KOPT-K1 (cell line): Measurements from ENCODE around the gene GPR22.

ENCODE experiments used
- H3K27ac ChIP-seq: fragments of 200-600 bp; sonication (generic); 2 replicates; pipeline ENCODE4 v1.5.1; 2016; ENCODE audit warnings: antibody characterized with exemption, mild to moderate bottlenecking, low read depth, low read length; ENCODE audit not compliant: poor library complexity, severe bottlenecking
- H3K36me3 ChIP-seq: fragments of 200-600 bp; sonication (generic); 2 replicates; pipeline ENCODE4 v1.5.1; 2017; ENCODE audit warnings: antibody characterized with exemption, mild to moderate bottlenecking, low read length, moderate library complexity; ENCODE audit not compliant: insufficient read depth
- H3K9me3 ChIP-seq: fragments of 200-600 bp; sonication (generic); 2 replicates; pipeline ENCODE4 v1.5.1; 2017; ENCODE audit warnings: antibody characterized with exemption, low read length, mild to moderate bottlenecking; ENCODE audit not compliant: insufficient read depth, poor library complexity, severe bottlenecking

The GPR22 gene

GRCh38 chr7:107464666-107465226, 5.1 kb upstream of the GPR22 start:
- Histone ChIP-seq H3K27ac (no peak overlapping the region), H3K9me3 (no peaks in the 10 kb centered on the region), H3K36me3 (no peaks in the 10 kb centered on the region)

GRCh38 chr7:107467972-107468371, 1.9 kb upstream of the GPR22 start:
- H3K27ac ChIP-seq: no peak overlapping the region
- no peaks in the 10 kb centered on the region for H3K36me3 ChIP-seq
- H3K9me3 ChIP-seq: no peaks in the 10 kb centered on the region

GRCh38 chr7:107468824-107469223, 1.0 kb upstream of the GPR22 start:
- no peaks in the 10 kb centered on the region for H3K36me3 ChIP-seq
- H3K27ac ChIP-seq: no peak overlapping the region

GRCh38 chr7:107471292-107472070, 1.6 kb downstream of the GPR22 start:
- Histone ChIP-seq H3K9me3 (no peaks in the 10 kb centered on the region), H3K27ac (no peak overlapping the region), H3K36me3 (no peaks in the 10 kb centered on the region)

More at GRCh38 chr7:107468824-107469223, 1.0 kb upstream of the GPR22 start:
- no peaks in the 10 kb centered on the region for H3K9me3 ChIP-seq

DNA sequence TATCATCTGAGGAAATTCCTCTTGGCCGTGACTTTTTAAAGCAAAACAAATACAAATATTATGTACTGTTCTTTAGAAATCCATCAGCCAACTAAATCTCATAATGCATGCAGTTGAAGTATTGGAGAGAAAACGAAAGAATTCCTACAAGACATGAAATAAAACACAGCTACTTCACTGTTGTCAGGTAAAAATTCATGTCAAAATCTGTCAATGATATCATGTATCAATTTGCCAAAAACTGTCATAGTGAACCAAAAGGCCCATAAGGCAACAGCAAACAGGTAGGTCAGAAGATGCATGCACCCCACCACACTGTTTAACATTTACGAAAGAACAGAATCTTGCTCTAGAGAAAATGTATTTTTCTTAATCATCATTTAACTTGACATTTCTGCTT, 2.3 kb downstream of the GPR22 start:
- no peaks in the 10 kb centered on the region for H3K9me3 ChIP-seq
- no peak overlapping the region for H3K27ac ChIP-seq
- no peaks in the 10 kb centered on the region for H3K36me3 ChIP-seq

DNA sequence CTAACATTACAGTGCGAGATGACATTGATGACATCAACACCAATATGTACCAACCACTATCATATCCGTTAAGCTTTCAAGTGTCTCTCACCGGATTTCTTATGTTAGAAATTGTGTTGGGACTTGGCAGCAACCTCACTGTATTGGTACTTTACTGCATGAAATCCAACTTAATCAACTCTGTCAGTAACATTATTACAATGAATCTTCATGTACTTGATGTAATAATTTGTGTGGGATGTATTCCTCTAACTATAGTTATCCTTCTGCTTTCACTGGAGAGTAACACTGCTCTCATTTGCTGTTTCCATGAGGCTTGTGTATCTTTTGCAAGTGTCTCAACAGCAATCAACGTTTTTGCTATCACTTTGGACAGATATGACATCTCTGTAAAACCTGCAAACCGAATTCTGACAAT, 4.3 kb downstream of the GPR22 start:
- Histone ChIP-seq H3K36me3 (no peaks in the 10 kb centered on the region), H3K27ac (no peak overlapping the region), H3K9me3 (no peaks in the 10 kb centered on the region)

DNA sequence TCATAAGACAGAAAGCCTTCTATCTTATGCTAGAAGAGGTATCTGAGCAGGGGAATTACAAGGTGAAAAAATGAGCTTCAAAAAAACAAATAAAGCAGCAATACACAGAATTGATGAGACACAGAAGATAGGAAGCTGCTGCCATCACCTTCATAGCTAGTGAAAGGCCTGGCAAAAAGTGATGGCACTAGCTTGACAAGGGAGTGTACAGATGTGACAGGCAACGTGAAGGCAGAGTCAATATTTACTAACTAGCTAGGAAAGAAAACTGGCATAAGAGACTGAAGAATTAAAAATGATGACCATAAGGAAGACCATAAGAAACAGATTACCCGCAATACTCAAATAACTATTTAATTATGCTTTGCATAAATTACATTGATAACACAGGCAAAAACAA, 9.4 kb downstream of the GPR22 start:
- Histone ChIP-seq H3K9me3 (no peaks in the 10 kb centered on the region), H3K36me3 (no peaks in the 10 kb centered on the region), H3K27ac (no peak overlapping the region)

- Histone ChIP-seq H3K36me3 (no peaks in the 10 kb centered on the region), H3K27ac (no peak overlapping the region), H3K9me3 (no peaks in the 10 kb centered on the region)
Observed at GRCh38 chr7:107480932-107481331, 11.1 kb downstream of the GPR22 start.

GRCh38 chr7:107482571-107482970, 12.7 kb downstream of the GPR22 start:
- H3K27ac ChIP-seq: no peak overlapping the region
- H3K36me3 ChIP-seq: no peaks in the 10 kb centered on the region
- no peaks in the 10 kb centered on the region for H3K9me3 ChIP-seq

GRCh38 chr7:107486041-107486440, 16.2 kb downstream of the GPR22 start:
- H3K9me3 ChIP-seq: no peaks in the 10 kb centered on the region

DNA sequence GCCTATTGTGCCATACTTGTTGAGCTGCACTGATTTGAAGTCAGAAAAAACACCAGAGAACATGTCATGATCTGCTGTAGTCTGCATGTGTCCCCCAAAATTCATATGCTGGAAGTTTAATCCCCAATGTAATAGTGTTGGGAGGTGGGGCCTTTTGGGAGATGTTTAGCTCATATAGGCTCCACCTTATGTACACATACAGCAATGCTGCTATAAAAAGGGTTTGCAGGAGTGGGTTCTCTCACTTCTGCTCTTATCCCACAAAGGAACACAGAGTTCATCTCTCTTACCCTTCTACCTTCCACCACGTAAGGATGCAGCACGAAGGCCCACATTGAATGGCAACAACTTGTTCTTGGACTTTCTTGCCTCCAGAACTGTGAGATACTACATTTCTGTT, 23.0 kb downstream of the GPR22 start:
- no peaks in the 10 kb centered on the region for H3K36me3 ChIP-seq
- H3K9me3 ChIP-seq: peaks cover 6% of the 10 kb centered on the region
- no peak overlapping the region for H3K27ac ChIP-seq

More at GRCh38 chr7:107486041-107486440, 16.2 kb downstream of the GPR22 start:
- no peaks in the 10 kb centered on the region for H3K36me3 ChIP-seq
- H3K27ac ChIP-seq: no peak overlapping the region

GRCh38 chr7:107494315-107494751, 24.5 kb downstream of the GPR22 start:
- Histone ChIP-seq H3K36me3 (no peaks in the 10 kb centered on the region), H3K27ac (no peak overlapping the region), H3K9me3 (peaks cover 6% of the 10 kb centered on the region)

DNA sequence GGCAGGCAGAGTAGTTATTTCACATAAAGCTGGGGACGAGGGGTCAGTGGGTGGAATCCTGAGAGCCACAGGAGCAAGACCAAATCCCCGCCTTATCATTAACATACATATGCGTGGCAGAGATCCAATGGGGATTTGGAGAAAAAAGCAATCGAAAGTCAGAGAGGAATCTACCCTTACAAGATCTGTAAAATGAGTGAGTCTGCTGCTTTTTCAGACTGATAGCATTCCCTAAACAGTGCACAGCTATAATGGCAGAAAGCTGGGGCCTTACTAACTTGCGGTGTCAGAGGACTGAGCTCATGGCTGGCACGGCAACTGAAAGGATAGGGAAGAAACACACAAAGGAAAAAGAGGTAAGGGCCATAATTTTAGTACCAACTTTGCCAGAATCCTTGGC, 25.0 kb downstream of the GPR22 start:
- Histone ChIP-seq H3K27ac (no peak overlapping the region), H3K36me3 (no peaks in the 10 kb centered on the region), H3K9me3 (peaks cover 6% of the 10 kb centered on the region)

DNA sequence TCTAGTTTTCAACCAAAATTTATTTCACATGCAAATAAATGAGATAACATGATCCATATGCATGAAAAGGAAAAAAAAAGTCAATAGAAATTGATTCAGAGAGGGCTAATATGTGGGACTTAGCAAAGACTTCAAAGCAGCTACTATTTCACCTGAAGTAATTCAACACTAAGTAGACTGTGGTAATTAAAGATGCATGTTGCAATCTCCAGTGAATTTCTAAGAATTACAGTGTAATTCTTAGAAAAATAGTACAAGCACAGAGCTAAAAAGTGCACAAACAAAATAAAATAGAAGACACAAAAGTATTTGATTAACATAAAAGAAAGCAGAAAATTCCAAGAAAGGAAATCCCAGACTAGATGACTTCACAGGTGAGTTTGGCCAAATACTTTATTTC, 25.7 kb downstream of the GPR22 start:
- Histone ChIP-seq H3K9me3 (peaks cover 6% of the 10 kb centered on the region), H3K36me3 (no peaks in the 10 kb centered on the region), H3K27ac (no peak overlapping the region)

GRCh38 chr7:107499731-107500130, 29.9 kb downstream of the GPR22 start:
- Histone ChIP-seq H3K27ac (no peak overlapping the region), H3K9me3 (peaks cover 6% of the 10 kb centered on the region)

GRCh38 chr7:107501593-107501992, 31.7 kb downstream of the GPR22 start:
- Histone ChIP-seq H3K9me3 (peaks cover 6% of the 10 kb centered on the region), H3K36me3 (no peaks in the 10 kb centered on the region), H3K27ac (no peak overlapping the region)

More at GRCh38 chr7:107499731-107500130, 29.9 kb downstream of the GPR22 start:
- no peaks in the 10 kb centered on the region for H3K36me3 ChIP-seq
